ENCODE results near the gene CNOT3.

The CNOT3 gene

GRCh38 chr19:54189145-54189734 is 51.7 kb downstream of the CNOT3 start, which contains the start of gene MBOAT7 (continued):
- TF ChIP-seq ZNF157 (tag by site-specific recombination; IDR thresholded peaks at IDR 0.05) (no peak), ZSCAN5A (tag by site-specific recombination; IDR thresholded peaks at IDR 0.05) (no peak), ZNF280D (tag by site-specific recombination; IDR thresholded peaks at IDR 0.05) (no peak), KLF9 (tag by site-specific recombination; IDR thresholded peaks at IDR 0.05; ENCODE audit: low read depth) (peak; percentile 72), ZNF626 (tag by site-specific recombination; IDR thresholded peaks at IDR 0.05) (no peak), ZNF837 (tag by site-specific recombination; IDR thresholded peaks at IDR 0.05) (no peak), ZNF664 (tag by site-specific recombination; IDR thresholded peaks at IDR 0.05) (no peak), ZNF341 (tag by site-specific recombination; IDR thresholded peaks at IDR 0.05; ENCODE audit: low read depth) (no peak), ZNF121 (tag by site-specific recombination; IDR thresholded peaks at IDR 0.05) (no peak), ZNF37A (tag by site-specific recombination; IDR thresholded peaks at IDR 0.05) (no peak), ZNF133 (tag by site-specific recombination; IDR thresholded peaks at IDR 0.05) (no peak), ZNF521 (tag by site-specific recombination; IDR thresholded peaks at IDR 0.05) (no peak), ZNF202 (tag by site-specific recombination; IDR thresholded peaks at IDR 0.05; ENCODE audit: borderline replicate concordance) (no peak), GLIS1 (tag by site-specific recombination; IDR thresholded peaks at IDR 0.05) (no peak), EGR2 (tag by site-specific recombination; IDR thresholded peaks at IDR 0.05; ENCODE audit: low read depth) (0 out of 2 replicates have a peak, but pooled peaks have one; percentile 27), PATZ1 (tag by site-specific recombination; IDR thresholded peaks at IDR 0.05) (no peak), ZNF501 (tag by site-specific recombination; IDR thresholded peaks at IDR 0.05) (no peak), ZNF488 (tag by site-specific recombination; IDR thresholded peaks at IDR 0.05) (no peak), ZNF16 (tag by site-specific recombination; IDR thresholded peaks at IDR 0.05; ENCODE audit: low read depth) (no peak), BCL11B (tag by site-specific recombination; IDR thresholded peaks at IDR 0.05; ENCODE audit: low read depth) (no peak), ZNF561 (tag by site-specific recombination; IDR thresholded peaks at IDR 0.05; ENCODE audit: borderline replicate concordance) (peak; percentile 84; the same call in 1 of the 2 replicates), ZNF221 (tag by site-specific recombination; IDR thresholded peaks at IDR 0.05; ENCODE audit: borderline replicate concordance) (no peak), ZNF214 (tag by site-specific recombination; IDR thresholded peaks at IDR 0.05; ENCODE audit: borderline replicate concordance) (no peak), ZBTB17 (tag by site-specific recombination; IDR thresholded peaks at IDR 0.05) (peak; percentile 48; the same call in 1 of the 2 replicates), ZXDB (tag by site-specific recombination; IDR thresholded peaks at IDR 0.05) (peak; percentile 68), ZNF530 (tag by site-specific recombination; IDR thresholded peaks at IDR 0.05; ENCODE audit: low read depth) (no peak), ZNF658 (tag by site-specific recombination; IDR thresholded peaks at IDR 0.05) (no peak), ZNF585B (tag by site-specific recombination; IDR thresholded peaks at IDR 0.05) (no peak), ZNF645 (tag by site-specific recombination; IDR thresholded peaks at IDR 0.05) (no peak), ZNF776 (tag by site-specific recombination; IDR thresholded peaks at IDR 0.05; ENCODE audit: borderline replicate concordance) (no peak)
